HepG2 (cell line): ENCODE measurements around the gene HRC. TPM values are rescaled to one million over a fixed set of nuclear protein-coding genes. Genes with fewer than 3 reads are reported as not detected.

Source experiments
- ATAC-seq: fragments of 200-7000 bp; cut with Tn5 transposase; 3 replicates; pipeline ENCODE4 v1.9.1; 2020; ENCODE audit warnings: mild to moderate bottlenecking, moderate library complexity
- BruUV-seq: library from RNA; stranded (reverse); fragments of 400-500 nt; replicated peaks from 2 replicates; lab custom pipeline; 2021; lab: Mats Ljungman, UMichigan
- CTCF ChIA-PET: fragments of 300-600 bp; formaldehyde crosslinking; extraction: SDS; loops from one replicate; lab custom pipeline; 2021; ENCODE audit warnings: low total read pairs, inconsistent platforms, low intra/inter-chr PET ratio; lab: Yijun Ruan, JAX
- POLR2A ChIA-PET: fragments of 350-600 bp; sonication (Branson Sonifier 250); formaldehyde crosslinking; loops from one replicate; lab custom pipeline; 2020; ENCODE audit warnings: antibody characterized with exemption, inconsistent platforms; lab: Yijun Ruan, JAX
- DNase-seq: peaks from one replicate; pipeline ENCODE4 v3.0.0-alpha.2; 2015; ENCODE audit warnings: low spot score
- FAIRE-seq: peaks from 3 replicates; lab custom pipeline; 2011; peaks lifted over from hg19 to GRCh38; lab: Jason Lieb, UNC
- H2AFZ ChIP-seq: one replicate; pipeline ENCODE4 v1.6.1; 2011; ENCODE audit warnings: low read length, inconsistent platforms
- H3K27ac ChIP-seq: fragments of 300-600 bp; 3 replicates; pipeline ENCODE4 v1.8.0; 2011; ENCODE audit warnings: mixed run types, mild to moderate bottlenecking, mixed read lengths, low read length, inconsistent platforms; ENCODE audit not compliant: insufficient read depth; ENCODE audit errors: extremely low read length
- H3K27me3 ChIP-seq, 2 experiments: fragments of 200-600 bp in 1 of 2; 2 replicates in 1 of 2; 3 replicates in 1 of 2; pipeline versions ENCODE4 v1.6.0 to v1.8.0; 2011; ENCODE audit warnings: low read length in 2 of 2, mild to moderate bottlenecking in 2 of 2, moderate library complexity in 2 of 2, inconsistent platforms in 1 of 2; ENCODE audit not compliant: insufficient read depth in 2 of 2, control insufficient read depth in 1 of 2
- H3K36me3 ChIP-seq, 2 experiments: fragments of 200-600 bp in 1 of 2; replicated peaks in 1 of 2; 2 replicates in 1 of 2; 3 replicates in 1 of 2; pipeline versions ENCODE4 v1.5.1 to v1.8.0; 2011; ENCODE audit warnings: low read length in 2 of 2, inconsistent platforms in 1 of 2; ENCODE audit not compliant: insufficient read depth in 2 of 2, control insufficient read depth in 1 of 2
- H3K4me1 ChIP-seq: 2 replicates; pipeline ENCODE4 v1.5.1; 2012; ENCODE audit warnings: low read length, inconsistent platforms; ENCODE audit not compliant: insufficient read depth
- H3K4me2 ChIP-seq: 2 replicates; pipeline ENCODE4 v1.6.0; 2011; ENCODE audit warnings: low read depth, low read length, inconsistent platforms
- H3K4me3 ChIP-seq, 3 experiments: fragments of 200-600 bp in 1 of 3; sonication (generic), shearing (Covaris generic) in 1 of 3; replicated peaks in 1 of 3; 2 replicates each; pipeline ENCODE4 v1.5.1; 2011 to 2016; ENCODE audit warnings: low read length in 3 of 3, inconsistent platforms in 2 of 3, low read depth in 2 of 3, mild to moderate bottlenecking in 2 of 3, control low read depth in 1 of 3, mixed read lengths in 1 of 3; ENCODE audit not compliant: insufficient read depth in 1 of 3
- H3K79me2 ChIP-seq: one replicate; pipeline ENCODE4 v1.6.1; 2011; ENCODE audit warnings: low read length, inconsistent platforms; ENCODE audit not compliant: insufficient read depth
- H3K9ac ChIP-seq: 2 replicates; pipeline ENCODE4 v1.6.0; 2011; ENCODE audit warnings: mild to moderate bottlenecking, low read depth, low read length, inconsistent platforms; ENCODE audit not compliant: insufficient read depth
- H3K9me3 ChIP-seq: 2 replicates; pipeline ENCODE4 v1.5.1; 2012; ENCODE audit warnings: mild to moderate bottlenecking, low read length
- H4K20me1 ChIP-seq: 2 replicates; pipeline ENCODE4 v1.6.0; 2011; ENCODE audit warnings: inconsistent platforms, mild to moderate bottlenecking, low read length, moderate library complexity; ENCODE audit not compliant: insufficient read depth
- CREBL2 ChIP-seq: sonication (generic); formaldehyde crosslinking; IDR thresholded peaks from 2 replicates; pipeline ENCODE4 v1.8.1; 2023; ENCODE audit warnings: missing genetic modification reagents, mild to moderate bottlenecking, borderline replicate concordance
- HNF4G ChIP-seq, 2 experiments: sonication (generic) in 1 of 2; formaldehyde crosslinking in 1 of 2; IDR thresholded peaks; 2 replicates each; pipeline versions ENCODE4 v1.4.0 to v1.6.1; 2011 to 2020; ENCODE audit warnings: borderline replicate concordance in 2 of 2, low read depth in 2 of 2, mild to moderate bottlenecking in 2 of 2, low read length in 1 of 2, missing genetic modification reagents in 1 of 2, moderate library complexity in 1 of 2
- NFE2L2 ChIP-seq: fragments of 150-350 bp; IDR thresholded peaks from 2 replicates; pipeline ENCODE4 v1.6.1; 2014; ENCODE audit warnings: low read length
- REPIN1 ChIP-seq: sonication (generic); formaldehyde crosslinking; IDR thresholded peaks from 2 replicates; pipeline ENCODE4 v1.8.0; 2022; ENCODE audit warnings: missing genetic modification reagents, low read depth, mild to moderate bottlenecking, borderline replicate concordance
- RXRA ChIP-seq: sonication (generic); formaldehyde crosslinking; IDR thresholded peaks from 2 replicates; pipeline ENCODE4 v1.5.1; 2020; ENCODE audit warnings: missing genetic modification reagents
- SRSF1 ChIP-seq: fragments of 200-400 bp; formaldehyde crosslinking; optimal IDR thresholded peaks from 2 replicates; pipeline ENCODE3; 2017; ENCODE audit warnings: mild to moderate bottlenecking, low read depth, low read length, moderate library complexity
- TCF12 ChIP-seq, 2 experiments: fragments of 450-650 bp in 1 of 2; sonication (generic) in 1 of 2; formaldehyde crosslinking in 1 of 2; IDR thresholded peaks; 2 replicates each; pipeline versions ENCODE4 v1.6.1 to v1.8.0; 2017 to 2022; ENCODE audit warnings: antibody characterized with exemption in 1 of 2, mild to moderate bottlenecking in 1 of 2, missing genetic modification reagents in 1 of 2, moderate library complexity in 1 of 2
- ZBTB20 ChIP-seq: sonication (generic); formaldehyde crosslinking; IDR thresholded peaks from 2 replicates; pipeline ENCODE4 v1.8.1; 2023; ENCODE audit warnings: missing genetic modification reagents, low read depth, mild to moderate bottlenecking, borderline replicate concordance
- ZNF12 ChIP-seq: sonication (generic); formaldehyde crosslinking; IDR thresholded peaks from 2 replicates; pipeline ENCODE4 v1.5.0; 2020; ENCODE audit warnings: missing genetic modification reagents
- ZNF557 ChIP-seq: sonication (generic); formaldehyde crosslinking; IDR thresholded peaks from 2 replicates; pipeline ENCODE4 v1.4.0; 2020; ENCODE audit warnings: missing genetic modification reagents
- ZNF614 ChIP-seq: IDR thresholded peaks from 2 replicates; pipeline ENCODE4 v1.6.1; 2018; ENCODE audit warnings: missing biosample characterization, missing genetic modification reagents, inconsistent platforms, borderline replicate concordance
- ZNF670 ChIP-seq: sonication (generic); formaldehyde crosslinking; IDR thresholded peaks from 2 replicates; pipeline ENCODE4 v1.8.0; 2022; ENCODE audit warnings: mild to moderate bottlenecking, missing genetic modification reagents, borderline replicate concordance
- ZNF790 ChIP-seq: sonication (generic); formaldehyde crosslinking; IDR thresholded peaks from 2 replicates; pipeline ENCODE4 v1.8.0; 2022; ENCODE audit warnings: missing genetic modification reagents, mild to moderate bottlenecking, borderline replicate concordance
- WGBS: methylation state at CpG from one replicate; pipeline ENCODE4 v1.1.6; 2017; ENCODE audit warnings: low lambda C conversion rate; 5-methylcytosine and 5-hydroxymethylcytosine counted together
- in situ Hi-C: cut with HindIII; loops from 2 replicates; pipeline ENCODE4 v1.10.0; 2017; ENCODE audit warnings: low pct_unique_long_range_greater_than_20kb; ENCODE audit not compliant: extremely low pct_ligation_motif_present
- intact Hi-C: fragments of 100-400 bp; cut with micrococcal nuclease; formaldehyde crosslinking; loops from one replicate; pipeline ENCODE4 v1.10.0; 2022; ENCODE audit not compliant: unreplicated experiment
- polyA plus RNA-seq, 8 experiments: library from polyadenylated mRNA; depleted of rRNA in 3 of 8; stranded (reverse) in 7 of 8; unstranded in 1 of 8; fragments of >200 nt; fragmentation: Illumina TruSeq in 4 of 8; extraction: Trizol in 4 of 8; gene quantifications; 2 replicates each; pipeline versions ENCODE4 v1.2.1 to v1.2.3, GENCODE V29; 2011 to 2016; ENCODE audit warnings: low read depth in 4 of 8, missing spikeins in 1 of 8, mixed read lengths in 1 of 8; ENCODE audit not compliant: insufficient read depth in 1 of 8
- total RNA-seq, 5 experiments: library from RNA; depleted of rRNA; stranded (reverse); fragments of >200 nt; fragmentation: Illumina TruSeq; extraction: Trizol; gene quantifications; 2 replicates each; pipeline ENCODE4 v1.2.3, GENCODE V29; 2016; ENCODE audit warnings: low read depth in 1 of 5
- TF ChIP-seq, protein P1 (sequence below): sonication (generic); formaldehyde crosslinking; IDR thresholded peaks from 2 replicates; pipeline ENCODE4 v1.5.0; 2020; ENCODE audit warnings: missing genetic modification reagents

The HRC gene
- total and polyA plus RNA-seq, 2 of the 13 experiments (the other 11 are each of a cell fraction or from before 2014, with no cell fraction given): 3.6 to 15.4 TPM

GRCh38 chr19:49140951-49141350 is 14.2 kb downstream of the HRC start:
- Histone ChIP-seq H3K4me3 (no peak overlapping the region), H2AFZ (no peak overlapping the region), H3K9ac (no peak overlapping the region), H3K9me3 (no peaks in the 10 kb centered on the region), H3K27me3 (no peaks in the 10 kb centered on the region), H3K4me1 (peaks cover 9% of the 10 kb centered on the region), H4K20me1 (no peaks in the 10 kb centered on the region), H3K36me3 (no peaks in the 10 kb centered on the region), H3K4me2 (no peak overlapping the region), H3K27ac (no peak overlapping the region), H3K79me2 (no peaks in the 10 kb centered on the region)
- DNase-seq: no peak
- BruUV-seq: no TSS peak
- no peak for FAIRE-seq
- 90% methylated on average over 5 of the region's 7 CpGs for WGBS
- in situ Hi-C loops (no loop called here), intact Hi-C loops (no loop called here)
- ATAC-seq: no peak
- no peak for TF ChIP-seq RXRA (CRISPR knock-in tag)
- no peak for TF ChIP-seq ZBTB20 (CRISPR knock-in tag)
- no peak for TF ChIP-seq REPIN1 (CRISPR knock-in tag)
- no peak for TF ChIP-seq NFE2L2
- no peak for TF ChIP-seq TCF12 (IDR thresholded peaks at IDR 0.05)
- TF ChIP-seq TCF12 (CRISPR knock-in tag; IDR thresholded peaks at IDR 0.05): no peak
- TF ChIP-seq HNF4G (IDR thresholded peaks at IDR 0.05; ENCODE audit: borderline replicate concordance, low read depth, low read length): no peak
- no peak for TF ChIP-seq HNF4G (CRISPR knock-in tag; IDR thresholded peaks at IDR 0.05; ENCODE audit: borderline replicate concordance, low read depth)
- no peak for TF ChIP-seq CREBL2 (CRISPR knock-in tag)
- no peak for TF ChIP-seq ZNF670 (CRISPR knock-in tag)
- TF ChIP-seq, protein P1, sequence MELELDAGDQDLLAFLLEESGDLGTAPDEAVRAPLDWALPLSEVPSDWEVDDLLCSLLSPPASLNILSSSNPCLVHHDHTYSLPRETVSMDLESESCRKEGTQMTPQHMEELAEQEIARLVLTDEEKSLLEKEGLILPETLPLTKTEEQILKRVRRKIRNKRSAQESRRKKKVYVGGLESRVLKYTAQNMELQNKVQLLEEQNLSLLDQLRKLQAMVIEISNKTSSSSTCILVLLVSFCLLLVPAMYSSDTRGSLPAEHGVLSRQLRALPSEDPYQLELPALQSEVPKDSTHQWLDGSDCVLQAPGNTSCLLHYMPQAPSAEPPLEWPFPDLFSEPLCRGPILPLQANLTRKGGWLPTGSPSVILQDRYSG (CRISPR knock-in tag): no peak
- TF ChIP-seq ZNF790 (CRISPR knock-in tag): no peak
- TF ChIP-seq ZNF614 (CRISPR knock-in tag): no peak
- no peak for TF ChIP-seq ZNF557
- TF ChIP-seq ZNF12: no peak
- no peak for TF ChIP-seq SRSF1
- ChIA-PET POLR2A (no interaction called here), CTCF (no interaction called here)
